Ovary (tissue), 9 donors: ENCODE data around the gene CDC20. TPM values are rescaled to one million over a fixed set of nuclear protein-coding genes. Genes with fewer than 3 reads are reported as not detected.

Experiments
- DNase-seq, 5 donors: peaks; one replicate each; pipeline ENCODE4 v3.0.0-alpha.2; 2019 to 2020
- H3K27ac ChIP-seq, 2 donors: fragments of 200-600 bp; one replicate each; pipeline versions ENCODE4 v1.5.1 to v1.8.0; 2019 to 2022
- H3K27me3 ChIP-seq: fragments of 200-600 bp; one replicate; pipeline ENCODE4 v1.8.0; 2022
- H3K36me3 ChIP-seq: fragments of 200-600 bp; sonication (generic); one replicate; pipeline ENCODE4 v1.5.1; 2019
- H3K4me1 ChIP-seq: one replicate; pipeline ENCODE4 v1.8.1; 2013; ENCODE audit warnings: mild to moderate bottlenecking, moderate library complexity; ENCODE audit not compliant: insufficient read depth
- H3K4me3 ChIP-seq: fragments of 200-600 bp; sonication (generic); one replicate; pipeline ENCODE4 v1.5.1; 2017
- H3K9me3 ChIP-seq, 2 donors: fragments of 200-600 bp in 1 of 2; sonication (generic) in 1 of 2; one replicate each; pipeline versions ENCODE4 v1.5.1 to v1.8.1; 2013 to 2019; ENCODE audit warnings: mild to moderate bottlenecking in 1 of 2, moderate library complexity in 1 of 2
- EP300 ChIP-seq: sonication (generic); formaldehyde crosslinking; IDR thresholded peaks from one replicate; pipeline ENCODE4 v1.6.1; 2017; ENCODE audit warnings: antibody characterized with exemption
- POLR2A ChIP-seq: fragments of 450-650 bp; IDR thresholded peaks from one replicate; pipeline ENCODE4 v1.6.1; 2017; ENCODE audit warnings: antibody characterized with exemption, mild to moderate bottlenecking, moderate library complexity
- WGBS, 3 donors: extraction: QIAGEN DNeasy Blood & Tissue Kit in 1 of 3; methylation state at CpG; one replicate each; pipeline versions ENCODE4 v1.1.5 to v1.1.7; 2013 to 2017; 5-methylcytosine and 5-hydroxymethylcytosine counted together
- intact Hi-C, 4 donors: fragments of 100-400 bp; cut with DNase I; formaldehyde crosslinking; loops; one replicate each; pipeline versions ENCODE4 v1.11.0 to v1.15.1; 2022 to 2023
- polyA plus RNA-seq, 2 donors: library from polyadenylated mRNA; stranded (reverse); fragments of 200-250 nt in 1 of 2; fragments of 350-450 nt in 1 of 2; fragmentation: Illumina TruSeq in 1 of 2; extraction: RNeasy Lipid Tissue Mini Kit (QIAGEN cat#74804) in 1 of 2; gene quantifications; one replicate each; pipeline ENCODE4 v1.2.3, GENCODE V29; 2013 to 2014
- total RNA-seq, 7 donors: library from RNA; depleted of rRNA in 2 of 7; stranded (reverse); fragments of >200 nt in 2 of 7; fragmentation: NEBNext Ultra II Directional in 3 of 7; extraction: Animal tissue kit (Norgen Biotek cat#: 25700) in 3 of 7; gene quantifications; one replicate each; pipeline versions ENCODE4 v1.1.0 to v1.2.4, GENCODE V29; 2016 to 2023
- TF ChIP-seq, protein P1 (sequence below), 3 donors: fragments of 450-650 bp in 2 of 3; fragments of 200-600 bp in 1 of 3; IDR thresholded peaks; one replicate each; pipeline versions ENCODE4 v1.5.1 to v1.8.0; 2016 to 2022; ENCODE audit warnings: antibody characterized with exemption in 3 of 3, mild to moderate bottlenecking in 1 of 3
- donor health status: DM: no; HTN: no; CAD: no; lungs with moderate emphysema.
- donor health status: DM: no; HTN: no; CAD: no.
- donor health status: Bipolar disorder and iron deficiency.
- donor health status: DM: yes; HTN: yes; CAD: no.
- donor health status: DM: no; HTN: no; CAD: no.
- donor health status: DM: yes; HTN: yes; CAD: no.

The CDC20 gene
- total and polyA plus RNA-seq, 9 donors = 0.50 to 2.9 (median 1.4) TPM; not detected in 1

DNA sequence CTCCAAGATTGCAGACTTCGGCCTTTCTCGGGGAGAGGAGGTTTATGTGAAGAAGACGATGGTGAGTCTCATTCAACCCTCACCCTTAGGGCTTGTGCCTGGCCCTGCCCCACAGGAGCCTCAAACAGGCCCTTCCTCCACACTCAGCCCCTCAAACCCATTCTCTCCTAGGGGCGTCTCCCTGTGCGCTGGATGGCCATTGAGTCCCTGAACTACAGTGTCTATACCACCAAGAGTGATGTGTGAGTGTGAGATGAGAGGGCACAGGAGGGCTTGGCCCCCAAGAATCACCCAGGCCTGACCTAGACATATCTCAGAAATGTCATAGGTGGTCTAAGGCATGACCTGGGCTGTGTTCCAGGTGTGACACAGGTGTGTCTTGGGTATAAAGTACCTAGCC lies 39.5 kb upstream of the CDC20 start:
- DNase-seq = peak in 1 of 5 donors; percentile 17
- no peaks in the 10 kb centered on the region for H3K4me1 ChIP-seq
- H3K27ac ChIP-seq = no peak overlapping the region
- H3K27me3 ChIP-seq = no peaks in the 10 kb centered on the region
- intact Hi-C loops = no loop called here
- WGBS, 3 donors = 93 to 99% (median 95%) methylated on average over 5 of the region's 5 CpGs
- no peak overlapping the region for H3K4me3 ChIP-seq
- TF ChIP-seq, protein P1, sequence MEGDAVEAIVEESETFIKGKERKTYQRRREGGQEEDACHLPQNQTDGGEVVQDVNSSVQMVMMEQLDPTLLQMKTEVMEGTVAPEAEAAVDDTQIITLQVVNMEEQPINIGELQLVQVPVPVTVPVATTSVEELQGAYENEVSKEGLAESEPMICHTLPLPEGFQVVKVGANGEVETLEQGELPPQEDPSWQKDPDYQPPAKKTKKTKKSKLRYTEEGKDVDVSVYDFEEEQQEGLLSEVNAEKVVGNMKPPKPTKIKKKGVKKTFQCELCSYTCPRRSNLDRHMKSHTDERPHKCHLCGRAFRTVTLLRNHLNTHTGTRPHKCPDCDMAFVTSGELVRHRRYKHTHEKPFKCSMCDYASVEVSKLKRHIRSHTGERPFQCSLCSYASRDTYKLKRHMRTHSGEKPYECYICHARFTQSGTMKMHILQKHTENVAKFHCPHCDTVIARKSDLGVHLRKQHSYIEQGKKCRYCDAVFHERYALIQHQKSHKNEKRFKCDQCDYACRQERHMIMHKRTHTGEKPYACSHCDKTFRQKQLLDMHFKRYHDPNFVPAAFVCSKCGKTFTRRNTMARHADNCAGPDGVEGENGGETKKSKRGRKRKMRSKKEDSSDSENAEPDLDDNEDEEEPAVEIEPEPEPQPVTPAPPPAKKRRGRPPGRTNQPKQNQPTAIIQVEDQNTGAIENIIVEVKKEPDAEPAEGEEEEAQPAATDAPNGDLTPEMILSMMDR (IDR thresholded peaks at IDR 0.05) = no peak
- TF ChIP-seq EP300 = no peak
- TF ChIP-seq POLR2A = no peak
- no peaks in the 10 kb centered on the region for H3K36me3 ChIP-seq
- no peaks in the 10 kb centered on the region for H3K9me3 ChIP-seq

DNA sequence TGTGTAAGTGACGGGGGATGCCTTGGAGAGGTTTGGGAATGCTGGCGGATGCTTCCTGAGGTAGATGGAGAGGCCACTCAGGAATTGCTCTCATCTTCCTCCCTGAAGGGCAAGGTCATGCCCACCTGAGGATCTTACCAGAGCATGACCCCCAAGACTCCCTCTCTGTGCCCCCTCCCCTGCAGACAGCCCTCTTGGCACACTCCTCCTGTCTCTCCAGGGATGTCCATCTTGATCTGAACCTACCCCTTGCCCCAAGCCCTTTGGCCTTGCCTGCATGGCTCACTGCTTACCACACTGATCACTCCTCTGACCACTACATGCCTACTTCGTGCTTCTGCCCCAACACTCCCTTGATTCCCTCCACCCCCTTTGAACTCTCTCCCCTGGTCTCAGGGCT lies 39.0 kb upstream of the CDC20 start:
- intact Hi-C loops = no loop called here
- no peaks in the 10 kb centered on the region for H3K9me3 ChIP-seq
- WGBS, 3 donors = 84 to 97% (median 96%) methylated on average over 2 to 3 of the region's 3 CpGs
- H3K27ac ChIP-seq = no peak overlapping the region
- TF ChIP-seq, protein P1 (IDR thresholded peaks at IDR 0.05) = no peak
- TF ChIP-seq POLR2A (no peak), EP300 (no peak)
- peak in 1 of 5 donors; percentile 14 for DNase-seq
- H3K4me1 ChIP-seq = no peaks in the 10 kb centered on the region
- no peaks in the 10 kb centered on the region for H3K36me3 ChIP-seq
- H3K27me3 ChIP-seq = no peaks in the 10 kb centered on the region
- no peak overlapping the region for H3K4me3 ChIP-seq

DNA sequence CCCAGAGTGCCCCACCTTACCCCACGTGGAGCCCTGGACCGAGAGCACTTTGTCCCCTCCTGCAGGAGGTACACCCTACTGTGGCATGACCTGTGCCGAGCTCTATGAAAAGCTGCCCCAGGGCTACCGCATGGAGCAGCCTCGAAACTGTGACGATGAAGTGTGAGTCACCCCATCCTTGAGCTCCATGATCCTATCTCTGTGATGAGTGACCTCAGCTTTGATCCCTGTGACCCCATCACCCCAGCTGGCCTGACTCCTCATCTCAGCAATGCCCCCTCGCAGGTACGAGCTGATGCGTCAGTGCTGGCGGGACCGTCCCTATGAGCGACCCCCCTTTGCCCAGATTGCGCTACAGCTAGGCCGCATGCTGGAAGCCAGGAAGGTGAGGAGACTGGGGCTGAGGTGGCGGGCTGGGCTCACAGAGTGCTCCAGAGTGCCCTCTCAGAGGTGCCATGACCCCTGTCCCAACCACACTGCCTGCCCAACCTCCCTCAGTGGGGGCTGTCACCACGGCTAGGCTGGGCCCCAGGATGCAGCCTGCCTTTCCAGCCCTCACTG lies 37.4 kb upstream of the CDC20 start:
- Histone ChIP-seq H3K4me3 (no peak overlapping the region), H3K4me1 (no peaks in the 10 kb centered on the region), H3K36me3 (no peaks in the 10 kb centered on the region), H3K27me3 (no peaks in the 10 kb centered on the region), H3K27ac (no peak overlapping the region), H3K9me3 (no peaks in the 10 kb centered on the region)
- WGBS, 3 donors = 91 to 97% (median 93%) methylated on average over 15 to 16 of the region's 16 CpGs
- TF ChIP-seq EP300 (no peak), POLR2A (no peak)
- TF ChIP-seq, protein P1 (IDR thresholded peaks at IDR 0.05) = no peak
- intact Hi-C loops = no loop called here
- no peak for DNase-seq

DNA sequence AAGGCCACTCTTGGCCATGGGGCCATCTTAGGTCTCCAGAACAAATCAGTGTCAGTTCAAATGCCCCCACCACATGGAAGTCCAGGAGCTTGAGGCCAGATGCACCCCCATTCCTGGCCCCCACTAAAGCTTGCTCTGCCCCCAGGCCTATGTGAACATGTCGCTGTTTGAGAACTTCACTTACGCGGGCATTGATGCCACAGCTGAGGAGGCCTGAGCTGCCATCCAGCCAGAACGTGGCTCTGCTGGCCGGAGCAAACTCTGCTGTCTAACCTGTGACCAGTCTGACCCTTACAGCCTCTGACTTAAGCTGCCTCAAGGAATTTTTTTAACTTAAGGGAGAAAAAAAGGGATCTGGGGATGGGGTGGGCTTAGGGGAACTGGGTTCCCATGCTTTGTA lies 36.3 kb upstream of the CDC20 start:
- intact Hi-C loops = no loop called here
- DNase-seq = no peak

More for the DNA sequence above, 36.3 kb upstream of the CDC20 start:
- H3K9me3 ChIP-seq = no peaks in the 10 kb centered on the region
- WGBS, 3 donors = 83 to 92% (median 88%) methylated on average over 5 of the region's 5 CpGs
- H3K4me1 ChIP-seq = no peaks in the 10 kb centered on the region
- TF ChIP-seq, protein P1 (IDR thresholded peaks at IDR 0.05) = no peak
- TF ChIP-seq POLR2A = no peak
- no peak for TF ChIP-seq EP300
- H3K36me3 ChIP-seq = no peaks in the 10 kb centered on the region
- H3K4me3 ChIP-seq = no peak overlapping the region
- no peak overlapping the region for H3K27ac ChIP-seq
- H3K27me3 ChIP-seq = no peaks in the 10 kb centered on the region
